ENCODE results near the gene PSMB9.
A peak's percentile ranks its signal among the peaks of the same experiment; 100 is the strongest.

The PSMB9 gene

GRCh38 chr6:32842021-32842650 is 11.9 kb upstream of the PSMB9 start:
- Histone ChIP-seq H3K36me3 (replicated peaks) (peaks cover 13% of the 10 kb centered on the region), H3K4me3 (ENCODE audit: low read depth, low read length) (no peak overlapping the region), H3K27ac (no peak overlapping the region), H3K27me3 (replicated peaks) (no peaks in the 10 kb centered on the region)
- TF ChIP-seq CTCF (IDR thresholded peaks at IDR 0.05; ENCODE audit: low read depth, low read length, missing control alignments) = no peak
- no peak for DNase-seq
- in situ Hi-C loops (cut with HindIII; ENCODE audit: low pct_ligation_motif_present, low sequenced_read_pairs) = no loop called here

GRCh38 chr6:32842690-32843089 is 11.3 kb upstream of the PSMB9 start:
- TF ChIP-seq CTCF (IDR thresholded peaks at IDR 0.05; ENCODE audit: low read depth, low read length, missing control alignments) = no peak
- no peak for DNase-seq
- no peak overlapping the region for H3K27ac ChIP-seq
- H3K4me3 ChIP-seq (ENCODE audit: low read depth, low read length) = no peak overlapping the region
- in situ Hi-C loops (cut with HindIII; ENCODE audit: low pct_ligation_motif_present, low sequenced_read_pairs) = no loop called here
- no peaks in the 10 kb centered on the region for H3K27me3 ChIP-seq (replicated peaks)
- peaks cover 18% of the 10 kb centered on the region for H3K36me3 ChIP-seq (replicated peaks)

GRCh38 chr6:32843331-32843978 is 10.5 kb upstream of the PSMB9 start:
- DNase-seq = no peak
- no peak for TF ChIP-seq CTCF (IDR thresholded peaks at IDR 0.05; ENCODE audit: low read depth, low read length, missing control alignments)
- in situ Hi-C loops (cut with HindIII; ENCODE audit: low pct_ligation_motif_present, low sequenced_read_pairs) = no loop called here
- Histone ChIP-seq H3K27me3 (replicated peaks) (no peaks in the 10 kb centered on the region), H3K4me3 (ENCODE audit: low read depth, low read length) (peak overlapping the region; percentile 88), H3K27ac (peak overlapping the region; percentile 79), H3K36me3 (replicated peaks) (peaks cover 22% of the 10 kb centered on the region)

- peak; percentile 93 for DNase-seq
- in situ Hi-C loops (cut with HindIII; ENCODE audit: low pct_ligation_motif_present, low sequenced_read_pairs) = no loop called here
- H3K4me3 ChIP-seq (ENCODE audit: low read depth, low read length) = peak within 1 kb of the TSS; percentile 88
- peak within 1 kb of the TSS; percentile 79 for H3K27ac ChIP-seq
- H3K36me3 ChIP-seq (replicated peaks) = peaks cover 26% of the 10 kb centered on the region
- no peaks in the 10 kb centered on the region for H3K27me3 ChIP-seq (replicated peaks)
- peak; percentile 43 for TF ChIP-seq CTCF (IDR thresholded peaks at IDR 0.05; ENCODE audit: low read depth, low read length, missing control alignments)
These were observed 9.8 kb upstream of the PSMB9 start, which contains the start of gene PSMB8 for GRCh38 chr6:32843979-32844838. TSS of gene PSMB8 (minus strand) at chr6:32844047. CDS start at chr6:32843996, 51 bp downstream.

GRCh38 chr6:32844839-32845383 is 9.1 kb upstream of the PSMB9 start:
- Histone ChIP-seq H3K27ac (peak overlapping the region; percentile 79), H3K27me3 (replicated peaks) (no peaks in the 10 kb centered on the region), H3K4me3 (ENCODE audit: low read depth, low read length) (peak overlapping the region; percentile 88), H3K36me3 (replicated peaks) (peaks cover 28% of the 10 kb centered on the region)
- in situ Hi-C loops (cut with HindIII; ENCODE audit: low pct_ligation_motif_present, low sequenced_read_pairs) = no loop called here
- DNase-seq = no peak
- TF ChIP-seq CTCF (IDR thresholded peaks at IDR 0.05; ENCODE audit: low read depth, low read length, missing control alignments) = no peak
